ENCODE results near the gene CAPN1. TPM values are rescaled to one million over a fixed set of nuclear protein-coding genes. Genes with fewer than 3 reads are reported as not detected.

The CAPN1 gene
- total and polyA plus RNA-seq, 2 experiments from 2014 or later = 133 to 202 TPM

- H3K36me3 ChIP-seq (replicated peaks; ENCODE audit: insufficient read depth, low read depth) = no peaks in the 10 kb centered on the region
- H3K4me3 ChIP-seq = peak overlapping the region; percentile 16
- peak overlapping the region; percentile 14 for H2AFZ ChIP-seq
- DNase-seq (ENCODE audit: low spot score) = no peak
- peak overlapping the region; percentile 73 for H3K4me2 ChIP-seq
- H3K9me2 ChIP-seq (replicated peaks; ENCODE audit: insufficient read depth) = no peaks in the 10 kb centered on the region
- no peaks in the 10 kb centered on the region for H3K27me3 ChIP-seq
- H3K27ac ChIP-seq = peak overlapping the region; percentile 85
- TF ChIP-seq EZH2phosphoT487 (IDR thresholded peaks at IDR 0.05; ENCODE audit: low read depth, severe bottlenecking, unreplicated experiment) (no peak), CTCF (IDR thresholded peaks at IDR 0.05; ENCODE audit: poor library complexity) (no peak), EZH2 (IDR thresholded peaks at IDR 0.05; ENCODE audit: borderline replicate concordance) (no peak)
- peaks cover 30% of the 10 kb centered on the region for H3K79me2 ChIP-seq
- no peaks in the 10 kb centered on the region for H3K9me3 ChIP-seq (ENCODE audit: low read depth)
- peaks cover 17% of the 10 kb centered on the region for H3K4me1 ChIP-seq (ENCODE audit: insufficient read depth)
- H4K20me1 ChIP-seq (ENCODE audit: insufficient read depth, poor library complexity, severe bottlenecking) = peaks cover 4% of the 10 kb centered on the region
- 70% methylated on average over 11 of the region's 11 CpGs for WGBS (ENCODE audit: low lambda C conversion rate, missing lambda C conversion rate)
These were observed 46.0 kb upstream of the CAPN1 start for GRCh38 chr11:65135633-65136145.

- no peaks in the 10 kb centered on the region for H3K9me3 ChIP-seq (ENCODE audit: low read depth)
- peaks cover 4% of the 10 kb centered on the region for H4K20me1 ChIP-seq (ENCODE audit: insufficient read depth, poor library complexity, severe bottlenecking)
- no peaks in the 10 kb centered on the region for H3K27me3 ChIP-seq
- H2AFZ ChIP-seq = no peak overlapping the region
- no peak for TF ChIP-seq EZH2 (IDR thresholded peaks at IDR 0.05; ENCODE audit: borderline replicate concordance)
- TF ChIP-seq EZH2phosphoT487 (IDR thresholded peaks at IDR 0.05; ENCODE audit: low read depth, severe bottlenecking, unreplicated experiment) = no peak
- no peak for TF ChIP-seq CTCF (IDR thresholded peaks at IDR 0.05; ENCODE audit: poor library complexity)
- H3K79me2 ChIP-seq = peaks cover 26% of the 10 kb centered on the region
- peaks cover 17% of the 10 kb centered on the region for H3K4me1 ChIP-seq (ENCODE audit: insufficient read depth)
- no peaks in the 10 kb centered on the region for H3K9me2 ChIP-seq (replicated peaks; ENCODE audit: insufficient read depth)
- no peak overlapping the region for H3K27ac ChIP-seq
- no peak overlapping the region for H3K4me3 ChIP-seq
- H3K36me3 ChIP-seq (replicated peaks; ENCODE audit: insufficient read depth, low read depth) = no peaks in the 10 kb centered on the region
- H3K4me2 ChIP-seq = no peak overlapping the region
- DNase-seq (ENCODE audit: low spot score) = no peak
- WGBS (ENCODE audit: low lambda C conversion rate, missing lambda C conversion rate) = 93% methylated on average over 15 of the region's 15 CpGs
These were observed 45.1 kb upstream of the CAPN1 start for GRCh38 chr11:65136515-65137096.

GRCh38 chr11:65141896-65142494, 39.7 kb upstream of the CAPN1 start:
- no peak for DNase-seq (ENCODE audit: low spot score)
- Histone ChIP-seq H2AFZ (no peak overlapping the region), H3K9me2 (replicated peaks; ENCODE audit: insufficient read depth) (no peaks in the 10 kb centered on the region), H4K20me1 (ENCODE audit: insufficient read depth, poor library complexity, severe bottlenecking) (no peaks in the 10 kb centered on the region), H3K9me3 (ENCODE audit: low read depth) (no peaks in the 10 kb centered on the region), H3K79me2 (no peaks in the 10 kb centered on the region), H3K4me1 (ENCODE audit: insufficient read depth) (no peaks in the 10 kb centered on the region), H3K27ac (no peak overlapping the region), H3K27me3 (no peaks in the 10 kb centered on the region), H3K36me3 (replicated peaks; ENCODE audit: insufficient read depth, low read depth) (no peaks in the 10 kb centered on the region), H3K4me3 (no peak overlapping the region), H3K4me2 (no peak overlapping the region)
- WGBS (ENCODE audit: low lambda C conversion rate, missing lambda C conversion rate) = 83% methylated on average over 7 of the region's 7 CpGs
- TF ChIP-seq CTCF (IDR thresholded peaks at IDR 0.05; ENCODE audit: poor library complexity) = no peak
- TF ChIP-seq EZH2phosphoT487 (IDR thresholded peaks at IDR 0.05; ENCODE audit: low read depth, severe bottlenecking, unreplicated experiment) = no peak
- no peak for TF ChIP-seq EZH2 (IDR thresholded peaks at IDR 0.05; ENCODE audit: borderline replicate concordance)
